HepG2 (cell line): Measurements from ENCODE around the gene KRTAP17-1. TPM values are rescaled to one million over a fixed set of nuclear protein-coding genes. Genes with fewer than 3 reads are reported as not detected.

Experiments used
- CC2D1A ChIP-seq: sonication (generic); formaldehyde crosslinking; IDR thresholded peaks from 2 replicates; pipeline ENCODE4 v1.8.1; 2023; ENCODE audit warnings: mild to moderate bottlenecking, missing genetic modification reagents
- ETS1 ChIP-seq: sonication (generic); formaldehyde crosslinking; IDR thresholded peaks from 2 replicates; pipeline ENCODE4 v1.4.0; 2020; ENCODE audit warnings: missing genetic modification reagents
- GZF1 ChIP-seq: sonication (generic); formaldehyde crosslinking; IDR thresholded peaks from 2 replicates; pipeline ENCODE4 v1.5.1; 2020; ENCODE audit warnings: mild to moderate bottlenecking, missing genetic modification reagents
- MNT ChIP-seq: fragments of 450-650 bp; IDR thresholded peaks from 2 replicates; pipeline ENCODE4 v1.6.1; 2016
- NKX3-1 ChIP-seq: sonication (generic); formaldehyde crosslinking; IDR thresholded peaks from 2 replicates; pipeline ENCODE4 v1.5.0; 2020; ENCODE audit warnings: missing genetic modification reagents
- POLR2A ChIP-seq, 2 experiments: IDR thresholded peaks; 2 replicates each; pipeline ENCODE4 v1.6.1; 2011; ENCODE audit warnings: low read depth in 2 of 2, low read length in 2 of 2, mild to moderate bottlenecking in 1 of 2, moderate library complexity in 1 of 2; ENCODE audit not compliant: insufficient read depth in 1 of 2
- ZKSCAN8 ChIP-seq: IDR thresholded peaks from 2 replicates; pipeline ENCODE4 v1.6.1; 2016; ENCODE audit warnings: borderline replicate concordance, missing genetic modification reagents, missing compliant biosample characterization
- ZNF609 ChIP-seq: sonication (generic); formaldehyde crosslinking; IDR thresholded peaks from 2 replicates; pipeline ENCODE4 v1.4.0; 2020; ENCODE audit warnings: mild to moderate bottlenecking, missing genetic modification reagents, borderline replicate concordance
- ZSCAN20 ChIP-seq: sonication (generic); formaldehyde crosslinking; IDR thresholded peaks from 2 replicates; pipeline ENCODE4 v1.4.0; 2020; ENCODE audit warnings: missing genetic modification reagents, mild to moderate bottlenecking, borderline replicate concordance
- polyA plus RNA-seq, 8 experiments: library from polyadenylated mRNA; depleted of rRNA in 3 of 8; stranded (reverse) in 7 of 8; unstranded in 1 of 8; fragments of >200 nt; fragmentation: Illumina TruSeq in 4 of 8; extraction: Trizol in 4 of 8; gene quantifications; 2 replicates each; pipeline versions ENCODE4 v1.2.1 to v1.2.3, GENCODE V29; 2011 to 2016; ENCODE audit warnings: low read depth in 4 of 8, missing spikeins in 1 of 8, mixed read lengths in 1 of 8; ENCODE audit not compliant: insufficient read depth in 1 of 8
- total RNA-seq, 5 experiments: library from RNA; depleted of rRNA; stranded (reverse); fragments of >200 nt; fragmentation: Illumina TruSeq; extraction: Trizol; gene quantifications; 2 replicates each; pipeline ENCODE4 v1.2.3, GENCODE V29; 2016; ENCODE audit warnings: low read depth in 1 of 5
- TF ChIP-seq, protein P1 (sequence below): sonication (generic); formaldehyde crosslinking; IDR thresholded peaks from 2 replicates; pipeline ENCODE4 v1.5.1; 2020; ENCODE audit warnings: mild to moderate bottlenecking, missing genetic modification reagents, moderate library complexity
- TF ChIP-seq, protein P2 (sequence below): sonication (generic); formaldehyde crosslinking; IDR thresholded peaks from 2 replicates; pipeline ENCODE4 v1.4.0; 2020; ENCODE audit warnings: mild to moderate bottlenecking, missing genetic modification reagents
- TF ChIP-seq, protein P3 (sequence below): sonication (generic); formaldehyde crosslinking; IDR thresholded peaks from 2 replicates; pipeline ENCODE4 v1.5.0; 2020; ENCODE audit warnings: missing genetic modification reagents

KRTAP17-1 gene
- total and polyA plus RNA-seq, 2 of the 13 experiments (the other 11 are each of a cell fraction or from before 2014, with no cell fraction given) = not detected

DNA sequence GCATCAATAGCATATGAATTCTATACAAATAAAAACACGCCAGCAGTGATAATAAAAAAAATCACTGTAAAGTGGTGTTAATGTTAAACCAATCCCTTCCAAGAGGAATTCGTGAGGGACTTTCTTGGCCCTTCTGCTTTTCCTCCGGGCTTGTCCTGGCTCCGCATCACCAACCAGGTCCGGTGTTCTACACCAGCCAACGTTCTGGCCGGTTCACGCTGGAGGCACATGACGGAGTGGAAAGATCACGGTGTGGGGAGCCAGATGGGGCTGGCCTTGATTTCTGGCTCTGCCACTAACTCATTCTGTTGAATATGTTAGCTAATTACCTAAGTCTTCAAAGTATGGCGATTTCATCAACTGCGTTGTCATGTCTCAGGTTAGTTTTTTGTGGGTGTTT is 11.4 kb downstream of the KRTAP17-1 start (continued):
- TF ChIP-seq, protein P1, sequence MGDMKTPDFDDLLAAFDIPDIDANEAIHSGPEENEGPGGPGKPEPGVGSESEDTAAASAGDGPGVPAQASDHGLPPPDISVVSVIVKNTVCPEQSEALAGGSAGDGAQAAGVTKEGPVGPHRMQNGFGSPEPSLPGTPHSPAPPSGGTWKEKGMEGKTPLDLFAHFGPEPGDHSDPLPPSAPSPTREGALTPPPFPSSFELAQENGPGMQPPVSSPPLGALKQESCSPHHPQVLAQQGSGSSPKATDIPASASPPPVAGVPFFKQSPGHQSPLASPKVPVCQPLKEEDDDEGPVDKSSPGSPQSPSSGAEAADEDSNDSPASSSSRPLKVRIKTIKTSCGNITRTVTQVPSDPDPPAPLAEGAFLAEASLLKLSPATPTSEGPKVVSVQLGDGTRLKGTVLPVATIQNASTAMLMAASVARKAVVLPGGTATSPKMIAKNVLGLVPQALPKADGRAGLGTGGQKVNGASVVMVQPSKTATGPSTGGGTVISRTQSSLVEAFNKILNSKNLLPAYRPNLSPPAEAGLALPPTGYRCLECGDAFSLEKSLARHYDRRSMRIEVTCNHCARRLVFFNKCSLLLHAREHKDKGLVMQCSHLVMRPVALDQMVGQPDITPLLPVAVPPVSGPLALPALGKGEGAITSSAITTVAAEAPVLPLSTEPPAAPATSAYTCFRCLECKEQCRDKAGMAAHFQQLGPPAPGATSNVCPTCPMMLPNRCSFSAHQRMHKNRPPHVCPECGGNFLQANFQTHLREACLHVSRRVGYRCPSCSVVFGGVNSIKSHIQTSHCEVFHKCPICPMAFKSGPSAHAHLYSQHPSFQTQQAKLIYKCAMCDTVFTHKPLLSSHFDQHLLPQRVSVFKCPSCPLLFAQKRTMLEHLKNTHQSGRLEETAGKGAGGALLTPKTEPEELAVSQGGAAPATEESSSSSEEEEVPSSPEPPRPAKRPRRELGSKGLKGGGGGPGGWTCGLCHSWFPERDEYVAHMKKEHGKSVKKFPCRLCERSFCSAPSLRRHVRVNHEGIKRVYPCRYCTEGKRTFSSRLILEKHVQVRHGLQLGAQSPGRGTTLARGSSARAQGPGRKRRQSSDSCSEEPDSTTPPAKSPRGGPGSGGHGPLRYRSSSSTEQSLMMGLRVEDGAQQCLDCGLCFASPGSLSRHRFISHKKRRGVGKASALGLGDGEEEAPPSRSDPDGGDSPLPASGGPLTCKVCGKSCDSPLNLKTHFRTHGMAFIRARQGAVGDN = no peak
- TF ChIP-seq GZF1 = no peak
- TF ChIP-seq, protein P2, sequence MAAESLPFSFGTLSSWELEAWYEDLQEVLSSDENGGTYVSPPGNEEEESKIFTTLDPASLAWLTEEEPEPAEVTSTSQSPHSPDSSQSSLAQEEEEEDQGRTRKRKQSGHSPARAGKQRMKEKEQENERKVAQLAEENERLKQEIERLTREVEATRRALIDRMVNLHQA (CRISPR knock-in tag) = no peak
- TF ChIP-seq POLR2A (IDR thresholded peaks at IDR 0.05; ENCODE audit: insufficient read depth in 1 of 2, low read depth in 2 of 2, low read length in 2 of 2) = no peak
- TF ChIP-seq MNT = no peak
- no peak for TF ChIP-seq ETS1
- TF ChIP-seq, protein P3, sequence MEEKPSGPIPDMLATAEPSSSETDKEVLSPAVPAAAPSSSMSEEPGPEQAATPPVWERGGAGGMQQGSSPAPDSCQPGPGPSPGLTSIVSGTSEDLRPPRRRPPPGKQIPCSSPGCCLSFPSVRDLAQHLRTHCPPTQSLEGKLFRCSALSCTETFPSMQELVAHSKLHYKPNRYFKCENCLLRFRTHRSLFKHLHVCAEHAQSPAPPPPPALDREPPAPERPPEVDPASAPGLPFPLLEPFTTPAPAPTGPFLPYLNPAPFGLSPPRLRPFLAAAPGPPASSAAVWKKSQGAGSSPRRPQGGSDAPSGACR (CRISPR knock-in tag) = no peak
- TF ChIP-seq CC2D1A = no peak
- no peak for TF ChIP-seq ZKSCAN8
- no peak for TF ChIP-seq ZNF609 (CRISPR knock-in tag)
- TF ChIP-seq ZSCAN20 (CRISPR knock-in tag) = no peak
- TF ChIP-seq NKX3-1 = no peak
- TF ChIP-seq, all 625 proteins: peak for 0
